ENCODE data around the gene INO80D.

- TF ChIP-seq POLR2AphosphoS5 (IDR thresholded peaks at IDR 0.05; ENCODE audit: low read depth) = no peak
- no peak for TF ChIP-seq CREB1 (CRISPR knock-in tag; IDR thresholded peaks at IDR 0.05; ENCODE audit: low read depth)
- TF ChIP-seq, protein P1, sequence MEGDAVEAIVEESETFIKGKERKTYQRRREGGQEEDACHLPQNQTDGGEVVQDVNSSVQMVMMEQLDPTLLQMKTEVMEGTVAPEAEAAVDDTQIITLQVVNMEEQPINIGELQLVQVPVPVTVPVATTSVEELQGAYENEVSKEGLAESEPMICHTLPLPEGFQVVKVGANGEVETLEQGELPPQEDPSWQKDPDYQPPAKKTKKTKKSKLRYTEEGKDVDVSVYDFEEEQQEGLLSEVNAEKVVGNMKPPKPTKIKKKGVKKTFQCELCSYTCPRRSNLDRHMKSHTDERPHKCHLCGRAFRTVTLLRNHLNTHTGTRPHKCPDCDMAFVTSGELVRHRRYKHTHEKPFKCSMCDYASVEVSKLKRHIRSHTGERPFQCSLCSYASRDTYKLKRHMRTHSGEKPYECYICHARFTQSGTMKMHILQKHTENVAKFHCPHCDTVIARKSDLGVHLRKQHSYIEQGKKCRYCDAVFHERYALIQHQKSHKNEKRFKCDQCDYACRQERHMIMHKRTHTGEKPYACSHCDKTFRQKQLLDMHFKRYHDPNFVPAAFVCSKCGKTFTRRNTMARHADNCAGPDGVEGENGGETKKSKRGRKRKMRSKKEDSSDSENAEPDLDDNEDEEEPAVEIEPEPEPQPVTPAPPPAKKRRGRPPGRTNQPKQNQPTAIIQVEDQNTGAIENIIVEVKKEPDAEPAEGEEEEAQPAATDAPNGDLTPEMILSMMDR (conservative IDR thresholded peaks at IDR 0.05; ENCODE audit: low read depth in 2 of 2) = no peak
- no peak for TF ChIP-seq EZH2 (IDR thresholded peaks at IDR 0.05; ENCODE audit: low read depth, unreplicated experiment)
- TF ChIP-seq STAT1 (IDR thresholded peaks at IDR 0.05; ENCODE audit: unreplicated experiment) = no peak
- no peak for TF ChIP-seq REST (IDR thresholded peaks at IDR 0.05; ENCODE audit: unreplicated experiment)
Observed at GRCh38 chr2:206116278-206116677, 30.3 kb upstream of the INO80D start.

Data from GM23338 (cell line).